ENCODE results near the gene JAKMIP3. TPM values are rescaled to one million over a fixed set of nuclear protein-coding genes. Genes with fewer than 3 reads are reported as not detected.

The JAKMIP3 gene
- total RNA-seq, 1 donor = 0.36 TPM

- peak; percentile 86 for TF ChIP-seq CTCF (IDR thresholded peaks at IDR 0.05; ENCODE audit: extremely low read depth, low read depth, low read length)
- H2AFZ ChIP-seq (ENCODE audit: low read length) = peak overlapping the region; percentile 75
- H3K79me2 ChIP-seq (ENCODE audit: insufficient read depth, low read length) = no peaks in the 10 kb centered on the region
- peak overlapping the region; percentile 70 for H3K4me3 ChIP-seq (ENCODE audit: insufficient read depth, low read length)
- peak; percentile 99 for DNase-seq (ENCODE audit: insufficient read length, low spot score, missing footprints)
- H3K4me1 ChIP-seq (ENCODE audit: insufficient read depth, low read length) = peaks cover 8% of the 10 kb centered on the region
- no peaks in the 10 kb centered on the region for H3K9me3 ChIP-seq (ENCODE audit: low read depth, low read length)
- peak overlapping the region; percentile 91 for H3K4me2 ChIP-seq (ENCODE audit: insufficient read depth, low read length)
- H4K20me1 ChIP-seq (ENCODE audit: insufficient read depth, low read length) = no peaks in the 10 kb centered on the region
- no peak overlapping the region for H3K27ac ChIP-seq (ENCODE audit: low read depth, low read length)
- no peaks in the 10 kb centered on the region for H3K36me3 ChIP-seq (ENCODE audit: insufficient read depth, low read length)
- H3K27me3 ChIP-seq (ENCODE audit: insufficient read depth, low read length) = peaks cover 14% of the 10 kb centered on the region
Observed at GRCh38 chr10:132023092-132023811, 42.5 kb upstream of the JAKMIP3 start.

GRCh38 chr10:132027423-132027983, 38.2 kb upstream of the JAKMIP3 start:
- H3K79me2 ChIP-seq (ENCODE audit: insufficient read depth, low read length) = no peaks in the 10 kb centered on the region
- no peak for TF ChIP-seq CTCF (IDR thresholded peaks at IDR 0.05; ENCODE audit: extremely low read depth, low read depth, low read length)
- H3K36me3 ChIP-seq (ENCODE audit: insufficient read depth, low read length) = no peaks in the 10 kb centered on the region
- peaks cover 19% of the 10 kb centered on the region for H3K27me3 ChIP-seq (ENCODE audit: insufficient read depth, low read length)
- H3K4me1 ChIP-seq (ENCODE audit: insufficient read depth, low read length) = peaks cover 8% of the 10 kb centered on the region
- no peak overlapping the region for H3K4me3 ChIP-seq (ENCODE audit: insufficient read depth, low read length)
- no peak overlapping the region for H2AFZ ChIP-seq (ENCODE audit: low read length)
- H3K9me3 ChIP-seq (ENCODE audit: low read depth, low read length) = no peaks in the 10 kb centered on the region
- no peaks in the 10 kb centered on the region for H4K20me1 ChIP-seq (ENCODE audit: insufficient read depth, low read length)
- H3K4me2 ChIP-seq (ENCODE audit: insufficient read depth, low read length) = no peak overlapping the region
- no peak overlapping the region for H3K27ac ChIP-seq (ENCODE audit: low read depth, low read length)
- DNase-seq (ENCODE audit: insufficient read length, low spot score, missing footprints) = peak; percentile 73

GRCh38 chr10:132028706-132029105, 37.0 kb upstream of the JAKMIP3 start:
- no peaks in the 10 kb centered on the region for H3K36me3 ChIP-seq (ENCODE audit: insufficient read depth, low read length)
- H3K27me3 ChIP-seq (ENCODE audit: insufficient read depth, low read length) = peaks cover 23% of the 10 kb centered on the region
- H3K27ac ChIP-seq (ENCODE audit: low read depth, low read length) = no peak overlapping the region
- no peaks in the 10 kb centered on the region for H3K9me3 ChIP-seq (ENCODE audit: low read depth, low read length)
- no peak overlapping the region for H2AFZ ChIP-seq (ENCODE audit: low read length)
- no peak overlapping the region for H3K4me3 ChIP-seq (ENCODE audit: insufficient read depth, low read length)
- no peaks in the 10 kb centered on the region for H3K79me2 ChIP-seq (ENCODE audit: insufficient read depth, low read length)
- peaks cover 3% of the 10 kb centered on the region for H3K4me1 ChIP-seq (ENCODE audit: insufficient read depth, low read length)
- H3K4me2 ChIP-seq (ENCODE audit: insufficient read depth, low read length) = no peak overlapping the region
- no peak for TF ChIP-seq CTCF (IDR thresholded peaks at IDR 0.05; ENCODE audit: extremely low read depth, low read depth, low read length)
- H4K20me1 ChIP-seq (ENCODE audit: insufficient read depth, low read length) = no peaks in the 10 kb centered on the region
- DNase-seq (ENCODE audit: insufficient read length, low spot score, missing footprints) = peak; percentile 69

GRCh38 chr10:132030898-132031463, 34.8 kb upstream of the JAKMIP3 start:
- H3K27me3 ChIP-seq (ENCODE audit: insufficient read depth, low read length) = peaks cover 29% of the 10 kb centered on the region
- no peak overlapping the region for H3K4me2 ChIP-seq (ENCODE audit: insufficient read depth, low read length)
- peak; percentile 51 for DNase-seq (ENCODE audit: insufficient read length, low spot score, missing footprints)

More at GRCh38 chr10:132030898-132031463, 34.8 kb upstream of the JAKMIP3 start:
- TF ChIP-seq CTCF (IDR thresholded peaks at IDR 0.05; ENCODE audit: extremely low read depth, low read depth, low read length) = no peak
- Histone ChIP-seq H3K4me3 (ENCODE audit: insufficient read depth, low read length) (no peak overlapping the region), H3K9me3 (ENCODE audit: low read depth, low read length) (no peaks in the 10 kb centered on the region), H3K79me2 (ENCODE audit: insufficient read depth, low read length) (no peaks in the 10 kb centered on the region), H3K27ac (ENCODE audit: low read depth, low read length) (no peak overlapping the region), H2AFZ (ENCODE audit: low read length) (no peak overlapping the region), H4K20me1 (ENCODE audit: insufficient read depth, low read length) (no peaks in the 10 kb centered on the region), H3K4me1 (ENCODE audit: insufficient read depth, low read length) (no peaks in the 10 kb centered on the region), H3K36me3 (ENCODE audit: insufficient read depth, low read length) (no peaks in the 10 kb centered on the region)

All from osteoblast (primary cell).